Calu3 (cell line): Measurements from ENCODE around the gene FCGBP. TPM values are rescaled to one million over a fixed set of nuclear protein-coding genes. Genes with fewer than 3 reads are reported as not detected.
A peak's percentile ranks its signal among the peaks of the same experiment; 100 is the strongest.

Experiments
- Bru-seq: library from RNA; stranded (reverse); fragments of 400-500 nt; gene quantifications from one replicate; lab custom pipeline; 2021; lab: Mats Ljungman, UMichigan
- BruChase-seq, 2 experiments: library from RNA; stranded (reverse); fragments of 400-500 nt; gene quantifications; one replicate each; lab custom pipeline; 2021; lab: Mats Ljungman, UMichigan
- BruUV-seq: library from RNA; stranded (reverse); fragments of 400-500 nt; replicated peaks from 2 replicates; lab custom pipeline; 2021; lab: Mats Ljungman, UMichigan
- CTCF ChIA-PET: fragments of 300-600 bp; sonication (Branson Sonifier 250); formaldehyde crosslinking; loops from one replicate; lab custom pipeline; 2022; ENCODE audit warnings: antibody characterized with exemption; lab: Charles Lee
- DNase-seq: peaks from one replicate; pipeline ENCODE4 v3.0.0; 2022
- H3K27ac Mint-ChIP-seq: one replicate; pipeline ENCODE4 v1.8.0; 2022; ENCODE audit warnings: mixed read lengths; ENCODE audit not compliant: unreplicated experiment
- H3K27me3 Mint-ChIP-seq: one replicate; pipeline ENCODE4 v1.8.0; 2022; ENCODE audit warnings: mixed read lengths; ENCODE audit not compliant: unreplicated experiment
- H3K36me3 Mint-ChIP-seq: one replicate; pipeline ENCODE4 v1.8.0; 2022; ENCODE audit warnings: mild to moderate bottlenecking, moderate library complexity, mixed read lengths; ENCODE audit not compliant: insufficient read depth, unreplicated experiment
- H3K4me1 Mint-ChIP-seq: one replicate; pipeline ENCODE4 v1.8.0; 2022; ENCODE audit warnings: mild to moderate bottlenecking, low read depth, mixed read lengths; ENCODE audit not compliant: unreplicated experiment
- H3K4me3 Mint-ChIP-seq: one replicate; pipeline ENCODE4 v1.8.0; 2022; ENCODE audit warnings: mild to moderate bottlenecking, low read depth, moderate library complexity, mixed read lengths; ENCODE audit not compliant: unreplicated experiment
- H3K9me3 Mint-ChIP-seq: one replicate; pipeline ENCODE4 v1.8.0; 2022; ENCODE audit warnings: low read depth, mixed read lengths; ENCODE audit not compliant: unreplicated experiment
- CTCF ChIP-seq: fragments of 200-600 bp; IDR thresholded peaks from one replicate; pipeline ENCODE4 v1.8.0; 2022; ENCODE audit warnings: antibody characterized with exemption; ENCODE audit not compliant: unreplicated experiment
- intact Hi-C: fragments of 100-400 bp; cut with micrococcal nuclease; formaldehyde crosslinking; loops from one replicate; pipeline ENCODE4 v1.10.0; 2022; ENCODE audit not compliant: unreplicated experiment
- long read RNA-seq: library from polyadenylated mRNA; stranded (forward); transcript quantifications from one replicate; pipeline ENCODE4 v2.0.0, GENCODE V29; 2022
- total RNA-seq: library from RNA; stranded (reverse); gene quantifications from 2 replicates; pipeline ENCODE4 v1.2.3, GENCODE V29; 2022

FCGBP gene
- total RNA-seq: 3.7 and 5.3 TPM in 2 replicates
- percentile 16 among the genes with signal in this experiment for Bru-seq, nascent RNA
- BruChase-seq, experiment 1, labeled RNA remaining after a 6-hour chase: percentile 16 among the genes with signal in this experiment
- percentile 11 among the genes with signal in this experiment for BruChase-seq, experiment 2, labeled RNA remaining after a 2-hour chase
- long read RNA-seq, full-length matches to known transcripts: 1 of 1 reads
- long read RNA-seq, partial matches to known transcripts: 0 of 1 reads
- long read RNA-seq, other reads (novel, unspliced or antisense): 0 of 1 reads

- no TSS peak for BruUV-seq
- Mint-ChIP-seq H3K4me1 (peaks cover 51% of the 10 kb centered on the region), H3K9me3 (peaks cover 6% of the 10 kb centered on the region), H3K27ac (peak within 1 kb of the TSS; percentile 74), H3K36me3 (peaks cover 3% of the 10 kb centered on the region), H3K4me3 (no peak within 1 kb of the TSS), H3K27me3 (no peaks in the 10 kb centered on the region)
- intact Hi-C loops: no loop called here
- CTCF ChIA-PET: interaction anchor here (2.4 kb wide), 1 partner anchor 36 kb away, joined by 10 read pairs; the partner anchor contains the start of gene PSMC4
- DNase-seq: no peak
- no peak for TF ChIP-seq CTCF
Measured at GRCh38 chr19:39934584-39935363, at the start of gene FCGBP. FCGBP (minus strand) TSS chr19:39934634.

- CTCF ChIA-PET: no interaction called here
Measured at GRCh38 chr19:39983695-39984300, 49.4 kb upstream of the FCGBP start.

GRCh38 chr19:39982883-39983282 lies 48.4 kb upstream of the FCGBP start:
- Mint-ChIP-seq H3K27me3 (no peaks in the 10 kb centered on the region), H3K4me3 (no peak overlapping the region), H3K4me1 (no peaks in the 10 kb centered on the region), H3K36me3 (peaks cover 94% of the 10 kb centered on the region), H3K9me3 (peaks cover 21% of the 10 kb centered on the region), H3K27ac (peak overlapping the region; percentile 44)
- BruUV-seq: no TSS peak
- no peak for TF ChIP-seq CTCF
- DNase-seq: no peak
- intact Hi-C loops: no loop called here
- CTCF ChIA-PET: no interaction called here

More at GRCh38 chr19:39983695-39984300, 49.4 kb upstream of the FCGBP start:
- TF ChIP-seq CTCF: no peak
- Mint-ChIP-seq H3K4me1 (no peaks in the 10 kb centered on the region), H3K27ac (peak overlapping the region; percentile 44), H3K4me3 (no peak overlapping the region), H3K36me3 (peaks cover 90% of the 10 kb centered on the region), H3K9me3 (peaks cover 21% of the 10 kb centered on the region), H3K27me3 (no peaks in the 10 kb centered on the region)
- DNase-seq: no peak
- intact Hi-C loops: no loop called here
- no TSS peak for BruUV-seq

GRCh38 chr19:39974377-39975155 lies 40.1 kb upstream of the FCGBP start:
- no peaks in the 10 kb centered on the region for H3K27me3 Mint-ChIP-seq
- no peak for TF ChIP-seq CTCF
- CTCF ChIA-PET: no interaction called here
- H3K4me3 Mint-ChIP-seq: no peak overlapping the region
- BruUV-seq: no TSS peak
- intact Hi-C loops: loop anchor here (5.0 kb wide), 2 partner anchors 62 to 182 kb away; no protein-coding TSS in a partner anchor
- H3K36me3 Mint-ChIP-seq: peaks cover 95% of the 10 kb centered on the region
- H3K9me3 Mint-ChIP-seq: peaks cover 6% of the 10 kb centered on the region
- no peak for DNase-seq
- H3K27ac Mint-ChIP-seq: no peak overlapping the region
- H3K4me1 Mint-ChIP-seq: peaks cover 22% of the 10 kb centered on the region
